T-helper 2 cell treated with Interferon-gamma antibody and Interleukin-4, amounts not matched to agents 5 μg/mL and 100 μg/mL, for 36 hours (primary cell): ENCODE data around the gene ACER2.
"Not testable (repeated sequence)": the region's sequence is repeated elsewhere in the genome, so short reads cannot be mapped to it uniquely, and the experiment has no call there.

ENCODE experiments used
- DNase-seq: peaks from one replicate; pipeline ENCODE4 v3.0.0; 2021; ENCODE audit warnings: low spot score
- H3K27ac Mint-ChIP-seq: one replicate; pipeline ENCODE4 v1.8.0; 2021; ENCODE audit warnings: mild to moderate bottlenecking, mixed read lengths
- H3K27me3 Mint-ChIP-seq: one replicate; pipeline ENCODE4 v1.8.0; 2021; ENCODE audit warnings: low read depth, mixed read lengths
- H3K36me3 Mint-ChIP-seq: one replicate; pipeline ENCODE4 v1.8.0; 2021; ENCODE audit warnings: low read depth, mixed read lengths
- H3K4me1 Mint-ChIP-seq: one replicate; pipeline ENCODE4 v1.8.0; 2021; ENCODE audit warnings: low read depth, mixed read lengths
- H3K4me3 Mint-ChIP-seq: one replicate; pipeline ENCODE4 v1.8.0; 2022; ENCODE audit warnings: mild to moderate bottlenecking, moderate library complexity, mixed read lengths
- H3K9me3 Mint-ChIP-seq: one replicate; pipeline ENCODE4 v1.8.0; 2021; ENCODE audit warnings: mixed read lengths

Gene ACER2

DNA sequence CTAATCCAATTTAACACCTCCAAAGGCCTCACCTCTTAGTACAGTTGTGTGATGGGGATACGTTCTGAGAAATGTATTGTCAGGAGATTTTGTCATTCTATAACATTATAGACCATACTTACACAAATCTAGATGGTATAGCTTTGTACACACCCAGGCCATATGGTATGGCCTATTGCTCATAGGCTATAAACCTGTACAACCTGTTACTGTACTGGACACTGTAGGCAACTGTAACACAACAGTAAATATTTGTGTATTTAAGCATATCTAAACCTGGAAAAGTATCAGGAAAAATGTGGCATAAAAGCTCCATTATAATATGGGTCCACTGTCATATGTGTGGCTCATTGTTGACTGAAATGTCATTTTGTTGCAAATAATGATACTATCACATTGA lies 12.1 kb downstream of the ACER2 start:
- H3K4me3 Mint-ChIP-seq: no peak overlapping the region
- no peak overlapping the region for H3K27ac Mint-ChIP-seq
- H3K4me1 Mint-ChIP-seq: no peaks in the 10 kb centered on the region
- DNase-seq: no peak
- no peaks in the 10 kb centered on the region for H3K27me3 Mint-ChIP-seq
- H3K9me3 Mint-ChIP-seq: no peaks in the 10 kb centered on the region
- peaks cover 5% of the 10 kb centered on the region for H3K36me3 Mint-ChIP-seq

DNA sequence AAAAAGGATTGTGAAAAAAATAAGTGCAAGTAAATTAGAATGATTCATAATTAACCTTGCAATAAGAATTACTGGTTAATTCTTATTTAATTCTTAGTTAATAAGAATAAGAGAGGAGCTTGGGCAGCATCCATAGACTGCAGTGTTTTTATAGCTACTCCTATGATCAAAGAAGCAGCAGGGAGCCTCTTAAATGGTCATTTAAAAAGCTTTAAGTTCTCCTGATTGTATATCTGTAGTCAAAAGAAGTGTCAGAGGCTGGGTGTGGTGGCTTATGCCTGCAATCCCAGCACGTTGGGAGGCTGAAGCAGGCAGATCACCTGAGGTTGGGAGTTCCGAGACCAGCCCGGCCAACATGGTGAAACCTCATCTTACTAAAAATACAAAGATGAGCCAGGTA lies 14.4 kb downstream of the ACER2 start:
- DNase-seq: no peak
- Mint-ChIP-seq H3K4me3 (no peak overlapping the region), H3K36me3 (no peaks in the 10 kb centered on the region), H3K4me1 (no peaks in the 10 kb centered on the region), H3K9me3 (no peaks in the 10 kb centered on the region), H3K27ac (no peak overlapping the region), H3K27me3 (no peaks in the 10 kb centered on the region)

- no peak overlapping the region for H3K4me3 Mint-ChIP-seq
- no peak for DNase-seq
- H3K36me3 Mint-ChIP-seq: no peaks in the 10 kb centered on the region
- no peaks in the 10 kb centered on the region for H3K9me3 Mint-ChIP-seq
- no peaks in the 10 kb centered on the region for H3K27me3 Mint-ChIP-seq
- H3K4me1 Mint-ChIP-seq: no peaks in the 10 kb centered on the region
- no peak overlapping the region for H3K27ac Mint-ChIP-seq
Observed at GRCh38 chr9:19424176-19424779, 15.5 kb downstream of the ACER2 start.

- Mint-ChIP-seq H3K4me3 (no peak overlapping the region), H3K9me3 (no peaks in the 10 kb centered on the region), H3K36me3 (no peaks in the 10 kb centered on the region), H3K27me3 (no peaks in the 10 kb centered on the region), H3K4me1 (no peaks in the 10 kb centered on the region), H3K27ac (no peak overlapping the region)
- no peak for DNase-seq
Observed at GRCh38 chr9:19429595-19429994, 20.8 kb downstream of the ACER2 start.

DNA sequence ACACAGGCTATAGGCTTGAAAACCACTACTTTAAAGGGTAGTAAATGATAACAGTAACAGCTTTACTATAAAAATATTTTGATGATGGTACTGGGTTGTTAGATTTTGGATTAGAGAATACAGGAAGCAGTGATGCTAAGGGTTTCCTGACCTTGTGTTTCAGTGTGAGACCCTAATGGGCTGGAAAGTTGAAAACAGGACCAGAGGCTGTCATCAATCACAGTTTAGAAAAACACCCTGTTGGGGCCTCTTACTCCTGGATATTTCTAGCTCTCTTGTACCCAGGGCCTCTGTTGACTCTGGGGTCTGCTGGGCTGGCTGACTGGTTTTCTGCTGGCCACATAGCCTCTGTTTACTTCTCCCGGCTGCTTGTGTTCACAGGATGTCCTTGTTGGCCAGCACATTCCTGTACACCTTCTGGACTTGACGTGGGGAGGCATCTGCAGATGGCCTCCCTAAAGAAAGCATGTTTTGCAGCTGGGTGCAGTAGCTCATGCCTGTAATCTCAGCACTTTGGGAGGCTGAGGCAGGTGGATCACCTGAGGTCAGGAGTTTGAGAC lies 21.5 kb downstream of the ACER2 start:
- no peaks in the 10 kb centered on the region for H3K4me1 Mint-ChIP-seq

GRCh38 chr9:19431361-19432171 lies 22.8 kb downstream of the ACER2 start:
- DNase-seq: no peak
- no peaks in the 10 kb centered on the region for H3K9me3 Mint-ChIP-seq
- no peaks in the 10 kb centered on the region for H3K27me3 Mint-ChIP-seq
- H3K27ac Mint-ChIP-seq: no peak overlapping the region
- no peaks in the 10 kb centered on the region for H3K36me3 Mint-ChIP-seq
- no peaks in the 10 kb centered on the region for H3K4me1 Mint-ChIP-seq
- no peak overlapping the region for H3K4me3 Mint-ChIP-seq

More for the DNA sequence above, 21.5 kb downstream of the ACER2 start:
- Mint-ChIP-seq H3K9me3 (no peaks in the 10 kb centered on the region), H3K27ac (no peak overlapping the region), H3K27me3 (no peaks in the 10 kb centered on the region), H3K36me3 (no peaks in the 10 kb centered on the region), H3K4me3 (no peak overlapping the region)
- no peak for DNase-seq

DNA sequence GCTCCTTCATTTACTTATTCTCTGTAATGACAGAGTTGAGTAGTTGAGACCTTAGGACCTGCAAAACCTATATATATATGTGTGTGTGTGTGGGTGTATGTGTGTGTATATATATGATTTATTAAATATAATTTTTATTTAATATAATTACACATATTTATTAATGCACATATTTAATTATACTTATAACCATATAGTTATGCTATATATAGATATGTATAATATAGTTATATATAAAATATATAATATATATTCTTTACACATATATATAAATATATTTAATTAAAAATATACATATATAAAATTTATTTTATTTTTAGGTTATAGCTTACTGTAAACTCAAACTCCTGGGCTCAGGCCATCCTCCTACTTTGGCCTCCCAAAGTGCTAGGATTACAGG lies 23.7 kb downstream of the ACER2 start:
- Mint-ChIP-seq H3K9me3 (no peaks in the 10 kb centered on the region), H3K27me3 (no peaks in the 10 kb centered on the region), H3K27ac (no peak overlapping the region), H3K4me1 (no peaks in the 10 kb centered on the region), H3K36me3 (no peaks in the 10 kb centered on the region), H3K4me3 (no peak overlapping the region)
- no peak for DNase-seq

DNA sequence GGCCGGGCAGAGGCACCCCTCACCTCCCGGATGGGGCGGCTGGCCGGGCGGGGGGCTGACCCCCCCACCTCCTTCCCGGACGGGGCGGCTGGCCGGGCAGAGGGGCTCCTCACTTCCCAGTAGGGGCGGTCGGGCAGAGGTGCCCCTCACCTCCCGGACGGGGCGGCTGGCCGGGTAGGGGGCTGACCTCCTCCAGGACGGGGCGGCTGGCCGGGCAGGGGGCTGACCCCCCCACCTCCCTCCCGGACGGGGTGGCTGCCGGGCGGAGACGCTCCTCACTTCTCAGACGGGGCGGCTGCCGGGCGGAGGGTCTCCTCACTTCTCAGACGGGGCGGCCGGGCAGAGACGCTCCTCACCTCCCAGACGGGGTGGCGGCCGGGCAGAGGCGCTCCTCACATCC lies 24.9 kb downstream of the ACER2 start:
- H3K27ac Mint-ChIP-seq, H3K4me3 Mint-ChIP-seq, H3K36me3 Mint-ChIP-seq, H3K9me3 Mint-ChIP-seq, DNase-seq, H3K4me1 Mint-ChIP-seq, H3K27me3 Mint-ChIP-seq: not testable (repeated sequence)

- Mint-ChIP-seq H3K4me3 (no peak overlapping the region), H3K27me3 (no peaks in the 10 kb centered on the region), H3K36me3 (no peaks in the 10 kb centered on the region), H3K27ac (no peak overlapping the region), H3K9me3 (no peaks in the 10 kb centered on the region), H3K4me1 (peaks cover 16% of the 10 kb centered on the region)
- DNase-seq: no peak
Observed at GRCh38 chr9:19440376-19440775, 31.6 kb downstream of the ACER2 start.

GRCh38 chr9:19440823-19441580 lies 32.2 kb downstream of the ACER2 start:
- peak overlapping the region; percentile 88 for H3K27ac Mint-ChIP-seq
- peak overlapping the region; percentile 75 for H3K4me3 Mint-ChIP-seq
- H3K27me3 Mint-ChIP-seq: no peaks in the 10 kb centered on the region
- H3K4me1 Mint-ChIP-seq: peaks cover 16% of the 10 kb centered on the region
- no peaks in the 10 kb centered on the region for H3K36me3 Mint-ChIP-seq
- no peak for DNase-seq
- no peaks in the 10 kb centered on the region for H3K9me3 Mint-ChIP-seq

GRCh38 chr9:19441730-19442129 lies 32.9 kb downstream of the ACER2 start:
- H3K4me3 Mint-ChIP-seq: peak overlapping the region; percentile 75
- no peaks in the 10 kb centered on the region for H3K9me3 Mint-ChIP-seq
- DNase-seq: no peak
- no peaks in the 10 kb centered on the region for H3K27me3 Mint-ChIP-seq
- peaks cover 16% of the 10 kb centered on the region for H3K4me1 Mint-ChIP-seq
- H3K36me3 Mint-ChIP-seq: no peaks in the 10 kb centered on the region
- peak overlapping the region; percentile 88 for H3K27ac Mint-ChIP-seq

GRCh38 chr9:19442240-19442639 lies 33.4 kb downstream of the ACER2 start:
- H3K27me3 Mint-ChIP-seq: no peaks in the 10 kb centered on the region
- H3K36me3 Mint-ChIP-seq: no peaks in the 10 kb centered on the region
- H3K4me3 Mint-ChIP-seq: peak overlapping the region; percentile 22
- H3K4me1 Mint-ChIP-seq: peaks cover 16% of the 10 kb centered on the region
- DNase-seq: no peak
- peak overlapping the region; percentile 88 for H3K27ac Mint-ChIP-seq
- no peaks in the 10 kb centered on the region for H3K9me3 Mint-ChIP-seq

DNA sequence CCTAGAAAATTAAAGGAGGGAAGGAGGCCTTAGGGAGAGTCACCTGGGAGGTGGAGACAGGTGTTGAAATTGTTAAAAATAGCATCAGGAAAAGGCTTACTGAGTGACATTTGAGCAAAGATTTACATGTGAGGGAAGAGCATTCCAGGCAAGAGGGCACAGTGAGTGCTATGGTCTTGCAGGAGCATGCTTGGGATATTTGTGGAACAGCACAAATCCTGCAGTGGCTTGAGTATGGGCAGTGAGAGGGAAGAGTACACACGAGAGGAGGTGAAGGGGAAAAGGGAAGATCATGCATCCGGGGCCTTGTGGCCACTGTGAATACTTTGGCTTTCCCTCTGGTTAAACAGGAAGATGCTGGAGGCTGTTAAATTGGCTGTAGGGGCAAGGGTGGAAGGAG lies 36.6 kb downstream of the ACER2 start:
- H3K27me3 Mint-ChIP-seq: no peaks in the 10 kb centered on the region
- H3K9me3 Mint-ChIP-seq: no peaks in the 10 kb centered on the region
- peaks cover 16% of the 10 kb centered on the region for H3K4me1 Mint-ChIP-seq
- H3K4me3 Mint-ChIP-seq: no peak overlapping the region
- no peak for DNase-seq
- H3K27ac Mint-ChIP-seq: no peak overlapping the region
- H3K36me3 Mint-ChIP-seq: no peaks in the 10 kb centered on the region

GRCh38 chr9:19446361-19446861 lies 37.6 kb downstream of the ACER2 start:
- Mint-ChIP-seq H3K36me3 (no peaks in the 10 kb centered on the region), H3K27me3 (no peaks in the 10 kb centered on the region), H3K9me3 (no peaks in the 10 kb centered on the region), H3K27ac (no peak overlapping the region), H3K4me1 (peaks cover 11% of the 10 kb centered on the region), H3K4me3 (no peak overlapping the region)
- no peak for DNase-seq
